D721Med (cell line): ENCODE data around the gene MEI4.
"Not testable (repeated sequence)": the region's sequence is repeated elsewhere in the genome, so short reads cannot be mapped to it uniquely, and the experiment has no call there.

Experiments
- DNase-seq: peaks from one replicate; pipeline ENCODE4 v3.0.0; 2011; ENCODE audit warnings: low spot score; ENCODE audit not compliant: insufficient read length
- FAIRE-seq: peaks from 2 replicates; lab custom pipeline; 2011; peaks lifted over from hg19 to GRCh38; lab: Jason Lieb, UNC
- TF ChIP-seq, protein P1 (sequence below): IDR thresholded peaks from 2 replicates; pipeline ENCODE4 v1.5.1; 2012; ENCODE audit warnings: mild to moderate bottlenecking, control low read depth; ENCODE audit not compliant: insufficient read depth; ENCODE audit errors: missing control alignments

MEI4 gene

DNA sequence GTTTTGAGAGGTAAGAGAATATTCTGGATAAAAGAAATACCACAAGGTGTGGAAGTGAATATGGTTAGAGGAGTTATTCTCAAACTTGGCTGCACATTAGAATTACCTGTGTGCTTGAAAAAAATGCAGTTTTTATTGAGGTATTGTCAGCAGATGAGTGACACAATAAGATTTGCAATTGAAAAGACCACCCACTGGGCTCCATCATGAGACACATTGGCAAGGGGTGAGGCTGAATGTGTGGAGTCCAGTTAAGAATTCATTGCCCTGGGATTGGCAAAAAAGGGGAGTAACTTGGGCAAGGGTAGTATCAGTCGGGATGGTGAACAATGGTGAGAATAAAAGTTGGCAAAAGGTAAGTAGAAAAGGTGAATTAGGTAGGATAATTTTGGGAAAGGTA lies 63.5 kb downstream of the MEI4 start:
- FAIRE-seq (no peak), DNase-seq (no peak)
- TF ChIP-seq, protein P1, sequence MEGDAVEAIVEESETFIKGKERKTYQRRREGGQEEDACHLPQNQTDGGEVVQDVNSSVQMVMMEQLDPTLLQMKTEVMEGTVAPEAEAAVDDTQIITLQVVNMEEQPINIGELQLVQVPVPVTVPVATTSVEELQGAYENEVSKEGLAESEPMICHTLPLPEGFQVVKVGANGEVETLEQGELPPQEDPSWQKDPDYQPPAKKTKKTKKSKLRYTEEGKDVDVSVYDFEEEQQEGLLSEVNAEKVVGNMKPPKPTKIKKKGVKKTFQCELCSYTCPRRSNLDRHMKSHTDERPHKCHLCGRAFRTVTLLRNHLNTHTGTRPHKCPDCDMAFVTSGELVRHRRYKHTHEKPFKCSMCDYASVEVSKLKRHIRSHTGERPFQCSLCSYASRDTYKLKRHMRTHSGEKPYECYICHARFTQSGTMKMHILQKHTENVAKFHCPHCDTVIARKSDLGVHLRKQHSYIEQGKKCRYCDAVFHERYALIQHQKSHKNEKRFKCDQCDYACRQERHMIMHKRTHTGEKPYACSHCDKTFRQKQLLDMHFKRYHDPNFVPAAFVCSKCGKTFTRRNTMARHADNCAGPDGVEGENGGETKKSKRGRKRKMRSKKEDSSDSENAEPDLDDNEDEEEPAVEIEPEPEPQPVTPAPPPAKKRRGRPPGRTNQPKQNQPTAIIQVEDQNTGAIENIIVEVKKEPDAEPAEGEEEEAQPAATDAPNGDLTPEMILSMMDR: no peak

DNA sequence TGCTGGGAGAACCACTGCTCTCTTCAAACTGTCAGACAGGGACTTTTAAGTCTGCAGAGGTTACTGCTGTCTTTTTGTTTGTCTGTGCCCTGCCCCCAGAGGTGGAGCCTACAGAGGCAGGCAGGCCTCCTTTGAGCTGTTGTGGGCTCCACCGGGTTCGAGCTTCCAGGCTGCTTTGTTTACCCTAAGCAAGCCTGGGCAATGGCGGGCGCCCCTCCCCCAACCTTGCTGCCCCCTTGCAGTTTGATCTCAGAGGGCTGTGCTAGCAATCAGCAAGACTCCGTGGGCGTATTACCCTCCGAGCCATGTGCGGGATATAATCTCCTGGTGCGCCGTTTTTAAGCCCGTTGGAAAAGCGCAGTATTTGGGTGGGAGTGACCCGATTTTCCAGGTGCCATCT lies 83.2 kb downstream of the MEI4 start:
- not testable (repeated sequence) for FAIRE-seq, DNase-seq

DNA sequence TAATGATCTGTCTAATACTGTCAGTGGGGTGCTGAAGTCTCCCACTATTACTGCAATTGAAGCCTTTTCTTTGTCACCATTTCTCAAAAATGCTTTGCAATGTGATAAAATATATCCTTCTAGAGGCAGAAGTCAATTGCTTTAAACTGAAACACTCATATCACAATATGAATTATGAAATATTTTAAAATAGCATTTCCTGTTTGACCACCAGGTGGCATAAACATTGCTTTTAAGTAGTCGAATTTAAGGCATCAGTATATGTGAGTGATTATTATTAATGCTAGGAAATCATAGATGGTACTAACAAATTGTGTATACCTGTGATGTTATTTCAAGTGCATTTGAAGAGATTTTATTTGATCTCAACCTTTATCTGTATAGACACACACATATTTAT lies 87.5 kb downstream of the MEI4 start:
- TF ChIP-seq, protein P1: peak; percentile 55
- DNase-seq (no peak), FAIRE-seq (peak; percentile 53)

DNA sequence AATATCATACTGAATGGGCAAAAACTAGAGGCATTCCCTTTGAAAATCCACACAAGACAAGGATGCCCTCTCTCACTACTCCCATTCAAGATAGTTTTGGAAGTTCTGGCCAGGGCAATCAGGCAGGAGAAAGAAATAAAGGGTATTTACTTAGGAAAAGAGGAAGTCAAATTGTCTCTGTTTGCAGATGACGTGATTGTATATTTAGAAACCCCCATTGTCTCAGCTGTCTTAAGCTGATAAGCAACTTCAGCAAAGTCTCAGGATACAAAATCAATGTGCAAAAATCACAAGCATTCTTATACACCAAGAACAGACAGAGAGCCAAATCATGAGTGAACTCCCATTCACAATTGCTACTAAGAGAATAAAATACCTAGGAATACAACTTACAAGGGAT lies 99.3 kb downstream of the MEI4 start:
- not testable (repeated sequence) for DNase-seq, FAIRE-seq

DNA sequence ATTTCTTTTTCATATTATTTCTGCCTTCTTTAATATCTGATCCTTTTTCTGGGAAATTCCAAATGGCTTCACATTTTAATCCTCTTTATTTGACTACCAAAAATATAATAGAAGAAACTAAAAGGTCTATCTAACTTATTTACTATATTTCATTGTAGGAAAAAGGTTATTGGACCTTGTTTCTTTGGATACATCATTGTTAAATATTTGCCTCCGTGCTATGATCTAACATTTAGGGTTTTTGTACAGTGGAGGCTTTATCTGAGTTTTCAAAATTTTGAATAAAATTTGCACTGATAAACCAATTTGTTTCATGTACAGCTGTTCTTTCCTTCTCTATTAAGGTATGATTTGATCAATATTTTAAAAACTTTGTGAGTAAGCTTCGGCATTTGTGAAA lies 109.5 kb downstream of the MEI4 start:
- FAIRE-seq (no peak), DNase-seq (no peak)
- TF ChIP-seq, protein P1: no peak

DNA sequence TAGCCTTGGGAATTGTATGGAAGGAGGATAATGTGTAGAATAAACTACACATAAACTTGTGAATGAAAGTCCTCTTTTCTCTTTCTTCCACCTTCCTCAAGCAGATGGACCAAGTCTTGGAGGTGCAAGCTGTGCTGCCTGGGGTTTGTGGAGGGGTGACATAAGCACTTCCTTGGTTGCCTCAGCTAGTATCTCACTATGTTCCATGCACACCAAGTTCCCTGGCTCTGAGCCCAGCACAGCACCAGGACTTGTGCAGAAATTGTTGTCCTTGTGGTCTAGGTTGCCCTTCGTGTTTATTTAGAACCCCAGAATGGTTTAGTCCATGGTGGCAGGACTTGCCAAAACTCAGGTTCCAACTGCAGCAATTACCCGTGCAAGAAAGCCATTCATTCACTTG lies 110.3 kb downstream of the MEI4 start:
- FAIRE-seq (no peak), DNase-seq (no peak)
- TF ChIP-seq, protein P1: no peak

DNA sequence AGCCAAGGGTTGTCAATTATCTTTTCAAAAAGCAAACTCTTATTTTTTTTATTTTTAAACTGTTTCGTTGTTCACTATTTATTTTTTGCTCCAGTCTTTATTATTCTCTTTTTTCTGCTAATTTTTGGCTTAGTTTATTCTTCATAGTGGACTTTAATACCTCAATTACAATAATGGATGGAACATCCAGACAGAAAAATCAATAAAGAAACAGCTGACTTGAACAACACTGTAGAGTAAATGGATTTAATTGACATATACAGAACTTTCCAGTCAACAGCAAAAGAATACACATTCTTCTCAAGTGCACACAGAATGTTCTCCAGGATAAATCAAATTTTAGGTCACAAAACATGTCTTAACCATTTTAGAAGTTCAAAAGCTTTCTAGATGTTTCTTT lies 111.5 kb downstream of the MEI4 start:
- TF ChIP-seq, protein P1: no peak
- FAIRE-seq: no peak
- no peak for DNase-seq

DNA sequence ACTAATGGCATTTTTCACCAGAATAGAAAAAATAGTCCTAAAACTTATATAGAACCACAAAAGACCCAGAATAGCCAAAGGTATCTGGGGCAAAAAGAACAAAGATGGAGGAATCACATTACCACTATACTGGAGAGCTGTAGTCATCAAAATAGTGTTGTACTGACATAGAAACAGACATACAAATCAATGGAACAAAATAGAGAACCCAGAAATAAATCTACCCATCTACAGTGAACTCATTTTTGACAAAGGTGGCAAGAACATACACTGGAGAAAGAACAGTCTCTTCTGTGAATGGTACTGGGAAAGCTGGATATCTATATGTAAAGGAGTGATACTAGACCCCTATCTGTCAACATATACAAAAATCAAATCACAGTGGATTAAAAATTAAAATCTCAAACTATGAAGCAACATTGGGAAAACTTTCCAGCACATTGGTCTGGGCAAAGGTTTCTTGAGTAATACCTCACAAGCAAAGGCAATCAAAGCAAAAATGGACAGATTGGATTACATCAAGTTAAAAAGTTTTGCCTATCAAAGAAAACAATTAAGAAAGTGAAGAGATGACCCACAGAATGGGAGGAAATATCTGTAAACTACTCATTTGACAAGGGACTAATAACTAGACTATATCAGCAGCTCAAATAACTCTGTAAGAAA lies 120.5 kb downstream of the MEI4 start:
- no peak for FAIRE-seq
- TF ChIP-seq, protein P1: no peak
- no peak for DNase-seq
